Measurements from ENCODE around the gene IQCK.
A peak's percentile ranks its signal among the peaks of the same experiment; 100 is the strongest.

Gene IQCK

GRCh38 chr16:19864566-19864965, 146.5 kb downstream of the IQCK start:
- DNase-seq: no peak

GRCh38 chr16:19868421-19868820, 150.3 kb downstream of the IQCK start:
- no peak for DNase-seq

- no peak for DNase-seq
These were observed 153.7 kb downstream of the IQCK start for GRCh38 chr16:19871721-19872120.

- no peak for DNase-seq
These were observed 154.2 kb downstream of the IQCK start for GRCh38 chr16:19872179-19872863.

GRCh38 chr16:19872935-19873334, 154.9 kb downstream of the IQCK start:
- DNase-seq: no peak

- no peak for DNase-seq
These were observed 156.0 kb downstream of the IQCK start for GRCh38 chr16:19874026-19874425.

- no peak for DNase-seq
These were observed 156.9 kb downstream of the IQCK start for GRCh38 chr16:19874851-19875546.

- no peak for DNase-seq
These were observed 157.8 kb downstream of the IQCK start for GRCh38 chr16:19875900-19876299.

- no peak for DNase-seq
These were observed 158.5 kb downstream of the IQCK start for GRCh38 chr16:19876501-19877059.

- no peak for DNase-seq
These were observed 160.7 kb downstream of the IQCK start for GRCh38 chr16:19878757-19879156.

GRCh38 chr16:19879241-19879792, 161.2 kb downstream of the IQCK start:
- no peak for DNase-seq

- DNase-seq: no peak
These were observed 163.0 kb downstream of the IQCK start for GRCh38 chr16:19881028-19881427.

- no peak for DNase-seq
These were observed 163.7 kb downstream of the IQCK start for GRCh38 chr16:19881783-19882182.

- DNase-seq: no peak
These were observed 164.1 kb downstream of the IQCK start for GRCh38 chr16:19882186-19882585.

GRCh38 chr16:19882646-19883045, 164.6 kb downstream of the IQCK start:
- DNase-seq: no peak

GRCh38 chr16:19883296-19883965, 165.4 kb downstream of the IQCK start:
- DNase-seq: no peak

- DNase-seq: no peak
These were observed 166.0 kb downstream of the IQCK start for GRCh38 chr16:19883966-19884485.

GRCh38 chr16:19884611-19885450, 166.8 kb downstream of the IQCK start, which contains the start of gene GPRC5B:
Gene GPRC5B, minus strand, starts transcription at chr16:19884848. Its CDS starts 12,003 bp downstream, at chr16:19872845.
- no peak for DNase-seq

- DNase-seq: no peak
These were observed 167.5 kb downstream of the IQCK start for GRCh38 chr16:19885451-19886072.

- DNase-seq: peak; percentile 81
These were observed 168.2 kb downstream of the IQCK start for GRCh38 chr16:19886073-19886941.

GRCh38 chr16:19888834-19889233, 170.8 kb downstream of the IQCK start:
- DNase-seq: no peak

Measured in OCI-M1 (cell line).